Osteocyte (in vitro differentiated cells): Measurements from ENCODE around the gene RXRA. TPM values are rescaled to one million over a fixed set of nuclear protein-coding genes. Genes with fewer than 3 reads are reported as not detected.

Experiments used
- DNase-seq: peaks from one replicate; pipeline ENCODE4 v3.0.0; 2021; ENCODE audit warnings: mixed read lengths; ENCODE audit not compliant: unreplicated experiment; ENCODE audit errors: extremely low spot score
- H3K27ac Mint-ChIP-seq: one replicate; pipeline ENCODE4 v1.8.0; 2021; ENCODE audit warnings: mild to moderate bottlenecking, mixed read lengths; ENCODE audit not compliant: unreplicated experiment
- H3K27me3 Mint-ChIP-seq: one replicate; pipeline ENCODE4 v1.8.0; 2021; ENCODE audit warnings: mixed read lengths; ENCODE audit not compliant: unreplicated experiment
- H3K36me3 Mint-ChIP-seq: one replicate; pipeline ENCODE4 v1.8.0; 2021; ENCODE audit warnings: mixed read lengths; ENCODE audit not compliant: unreplicated experiment
- H3K4me1 Mint-ChIP-seq: one replicate; pipeline ENCODE4 v1.8.0; 2021; ENCODE audit warnings: mixed read lengths; ENCODE audit not compliant: unreplicated experiment
- H3K4me3 Mint-ChIP-seq: one replicate; pipeline ENCODE4 v1.8.0; 2021; ENCODE audit warnings: mild to moderate bottlenecking, moderate library complexity, mixed read lengths; ENCODE audit not compliant: unreplicated experiment
- H3K9me3 Mint-ChIP-seq: one replicate; pipeline ENCODE4 v1.8.0; 2021; ENCODE audit warnings: mixed read lengths; ENCODE audit not compliant: unreplicated experiment
- CTCF ChIP-seq: fragments of 200-600 bp; sonication (generic); IDR thresholded peaks from 2 replicates; pipeline ENCODE4 v1.5.0; 2021; ENCODE audit warnings: antibody characterized with exemption, mild to moderate bottlenecking, moderate library complexity
- total RNA-seq: library from RNA; stranded (reverse); gene quantifications from 2 replicates; pipeline ENCODE4 v1.2.1, GENCODE V29; 2021

The RXRA gene
- total RNA-seq, 1 donor from 2014 or later = 82.2 TPM

- DNase-seq = no peak
- no peak for TF ChIP-seq CTCF
- no peak overlapping the region for H3K27ac Mint-ChIP-seq
- H3K36me3 Mint-ChIP-seq = peaks cover 4% of the 10 kb centered on the region
- peaks cover 30% of the 10 kb centered on the region for H3K4me1 Mint-ChIP-seq
- peaks cover 15% of the 10 kb centered on the region for H3K9me3 Mint-ChIP-seq
- peaks cover 24% of the 10 kb centered on the region for H3K27me3 Mint-ChIP-seq
- no peak overlapping the region for H3K4me3 Mint-ChIP-seq
Observed at GRCh38 chr9:134313470-134313869, 12.8 kb upstream of the RXRA start.

- peaks cover 22% of the 10 kb centered on the region for H3K27me3 Mint-ChIP-seq
- no peak for DNase-seq
- H3K27ac Mint-ChIP-seq = no peak overlapping the region
- H3K9me3 Mint-ChIP-seq = peaks cover 15% of the 10 kb centered on the region
- TF ChIP-seq CTCF = no peak
- H3K36me3 Mint-ChIP-seq = peaks cover 4% of the 10 kb centered on the region
- peaks cover 37% of the 10 kb centered on the region for H3K4me1 Mint-ChIP-seq
- H3K4me3 Mint-ChIP-seq = no peak overlapping the region
Observed at GRCh38 chr9:134314039-134314949, 12.0 kb upstream of the RXRA start.

- DNase-seq = no peak
- Mint-ChIP-seq H3K9me3 (peaks cover 15% of the 10 kb centered on the region), H3K4me3 (no peak overlapping the region), H3K36me3 (peaks cover 4% of the 10 kb centered on the region), H3K27ac (no peak overlapping the region), H3K27me3 (peaks cover 17% of the 10 kb centered on the region), H3K4me1 (peaks cover 42% of the 10 kb centered on the region)
- no peak for TF ChIP-seq CTCF
Observed at GRCh38 chr9:134314950-134315715, 11.1 kb upstream of the RXRA start.

GRCh38 chr9:134315716-134316448, 10.4 kb upstream of the RXRA start:
- no peak for DNase-seq
- H3K4me3 Mint-ChIP-seq = no peak overlapping the region
- no peak overlapping the region for H3K27ac Mint-ChIP-seq
- peaks cover 48% of the 10 kb centered on the region for H3K4me1 Mint-ChIP-seq
- H3K36me3 Mint-ChIP-seq = peaks cover 4% of the 10 kb centered on the region
- TF ChIP-seq CTCF = no peak
- H3K9me3 Mint-ChIP-seq = peaks cover 15% of the 10 kb centered on the region
- peaks cover 13% of the 10 kb centered on the region for H3K27me3 Mint-ChIP-seq
